Measurements from ENCODE around the gene CRBN.

GRCh38 chr3:3107858-3108257, 71.6 kb downstream of the CRBN start:
- TF ChIP-seq SPI1 (IDR thresholded peaks at IDR 0.05; ENCODE audit: low read depth, low read length): no peak
- no peak for TF ChIP-seq POLR2AphosphoS5 (IDR thresholded peaks at IDR 0.05; ENCODE audit: low read depth, low read length)
- no peak for TF ChIP-seq TAF1 (IDR thresholded peaks at IDR 0.05; ENCODE audit: low read depth, low read length)
- TF ChIP-seq POLR2A (IDR thresholded peaks at IDR 0.05; ENCODE audit: low read depth, low read length): no peak
- TF ChIP-seq POU2F2 (IDR thresholded peaks at IDR 0.05; ENCODE audit: low read depth, low read length): no peak
